DOHH2 (cell line): ENCODE data around the gene TSPAN1.

Experiments used
- H3F3A ChIP-seq: fragments of 200-600 bp; sonication (generic), shearing (Covaris generic); 2 replicates; pipeline ENCODE4 v1.6.0; 2016; ENCODE audit warnings: antibody characterized with exemption, mild to moderate bottlenecking; ENCODE audit not compliant: control insufficient read depth, insufficient read depth
- H3K27ac ChIP-seq: fragments of 200-600 bp; sonication (generic); 2 replicates; pipeline ENCODE4 v1.5.1; 2014; ENCODE audit warnings: low read depth, mild to moderate bottlenecking, low read length, moderate library complexity
- H3K27me3 ChIP-seq: fragments of 200-600 bp; sonication (generic); 2 replicates; pipeline ENCODE4 v1.6.1; 2014; ENCODE audit warnings: mild to moderate bottlenecking, low read length, mixed read lengths; ENCODE audit not compliant: control insufficient read depth
- H3K36me3 ChIP-seq: fragments of 200-600 bp; sonication (generic); 2 replicates; pipeline ENCODE4 v1.6.1; 2014; ENCODE audit warnings: mild to moderate bottlenecking, low read length, moderate library complexity, mixed read lengths; ENCODE audit not compliant: control insufficient read depth
- H3K4me1 ChIP-seq: fragments of 200-600 bp; sonication (generic); 2 replicates; pipeline ENCODE4 v1.6.1; 2014; ENCODE audit warnings: mild to moderate bottlenecking, low read length, mixed read lengths; ENCODE audit not compliant: control insufficient read depth
- H3K4me2 ChIP-seq: fragments of 200-600 bp; sonication (generic); 2 replicates; pipeline ENCODE4 v1.6.0; 2014; ENCODE audit warnings: mild to moderate bottlenecking, low read length, moderate library complexity
- H3K4me3 ChIP-seq: fragments of 200-600 bp; sonication (generic); 2 replicates; pipeline ENCODE4 v1.5.1; 2014; ENCODE audit warnings: mild to moderate bottlenecking, low read length, mixed read lengths
- H3K79me2 ChIP-seq: fragments of 200-600 bp; sonication (generic); 2 replicates; pipeline ENCODE4 v1.6.1; 2014; ENCODE audit warnings: mild to moderate bottlenecking, low read length, mixed read lengths; ENCODE audit not compliant: control insufficient read depth
- H3K9me2 ChIP-seq: fragments of 200-600 bp; sonication (generic); replicated peaks from 2 replicates; pipeline ENCODE4 v1.6.1; 2014; ENCODE audit warnings: mild to moderate bottlenecking, low read length, mixed read lengths; ENCODE audit not compliant: control insufficient read depth
- H3K9me3 ChIP-seq: fragments of 200-600 bp; sonication (generic); 2 replicates; pipeline ENCODE4 v1.6.1; 2014; ENCODE audit warnings: antibody characterized with exemption, low read length, mixed read lengths; ENCODE audit not compliant: control insufficient read depth, insufficient read depth
- H4K20me1 ChIP-seq: fragments of 200-600 bp; sonication (generic); 2 replicates; pipeline ENCODE4 v1.6.0; 2014; ENCODE audit warnings: low read depth, mild to moderate bottlenecking, antibody characterized with exemption, low read length, moderate library complexity; ENCODE audit not compliant: control insufficient read depth, insufficient read depth
- EZH2phosphoT487 ChIP-seq: fragments of 200-600 bp; sonication (generic); IDR thresholded peaks from 2 replicates; pipeline ENCODE4 v1.6.1; 2017; ENCODE audit warnings: borderline replicate concordance, mild to moderate bottlenecking, antibody characterized with exemption, low read length, moderate library complexity, mixed read lengths
- TF ChIP-seq, protein P1 (sequence below): fragments of 200-600 bp; sonication (generic); IDR thresholded peaks from one replicate; pipeline ENCODE4 v1.5.1; 2014; ENCODE audit warnings: antibody characterized with exemption, mild to moderate bottlenecking, low read depth, low read length; ENCODE audit not compliant: poor library complexity, severe bottlenecking

TSPAN1 gene

DNA sequence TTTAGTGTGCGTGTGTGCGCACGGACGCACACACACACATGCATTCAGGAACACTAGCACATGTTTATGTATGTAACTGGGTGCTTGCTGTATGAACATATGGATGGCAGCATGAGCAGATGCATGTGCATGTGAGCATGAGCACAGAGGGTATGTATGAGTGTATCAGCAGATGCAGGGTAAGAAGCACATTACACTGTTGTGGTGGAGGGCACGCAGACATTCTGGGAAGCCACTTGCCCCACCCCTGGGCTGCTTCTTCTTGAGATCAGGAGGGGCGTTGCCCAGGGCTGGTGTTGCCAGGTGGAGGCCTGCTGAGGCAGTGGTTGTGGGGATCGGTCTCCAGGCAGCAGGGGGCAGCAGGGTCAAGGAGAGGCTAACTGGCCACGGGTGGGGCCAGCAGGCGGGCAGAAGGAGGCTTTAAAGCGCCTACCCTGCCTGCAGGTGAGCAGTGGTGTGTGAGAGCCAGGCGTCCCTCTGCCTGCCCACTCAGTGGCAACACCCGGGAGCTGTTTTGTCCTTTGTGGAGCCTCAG lies 5.3 kb downstream of the TSPAN1 start:
- no peak overlapping the region for H3K4me2 ChIP-seq
- H3K27me3 ChIP-seq = no peaks in the 10 kb centered on the region
- no peaks in the 10 kb centered on the region for H3K36me3 ChIP-seq

DNA sequence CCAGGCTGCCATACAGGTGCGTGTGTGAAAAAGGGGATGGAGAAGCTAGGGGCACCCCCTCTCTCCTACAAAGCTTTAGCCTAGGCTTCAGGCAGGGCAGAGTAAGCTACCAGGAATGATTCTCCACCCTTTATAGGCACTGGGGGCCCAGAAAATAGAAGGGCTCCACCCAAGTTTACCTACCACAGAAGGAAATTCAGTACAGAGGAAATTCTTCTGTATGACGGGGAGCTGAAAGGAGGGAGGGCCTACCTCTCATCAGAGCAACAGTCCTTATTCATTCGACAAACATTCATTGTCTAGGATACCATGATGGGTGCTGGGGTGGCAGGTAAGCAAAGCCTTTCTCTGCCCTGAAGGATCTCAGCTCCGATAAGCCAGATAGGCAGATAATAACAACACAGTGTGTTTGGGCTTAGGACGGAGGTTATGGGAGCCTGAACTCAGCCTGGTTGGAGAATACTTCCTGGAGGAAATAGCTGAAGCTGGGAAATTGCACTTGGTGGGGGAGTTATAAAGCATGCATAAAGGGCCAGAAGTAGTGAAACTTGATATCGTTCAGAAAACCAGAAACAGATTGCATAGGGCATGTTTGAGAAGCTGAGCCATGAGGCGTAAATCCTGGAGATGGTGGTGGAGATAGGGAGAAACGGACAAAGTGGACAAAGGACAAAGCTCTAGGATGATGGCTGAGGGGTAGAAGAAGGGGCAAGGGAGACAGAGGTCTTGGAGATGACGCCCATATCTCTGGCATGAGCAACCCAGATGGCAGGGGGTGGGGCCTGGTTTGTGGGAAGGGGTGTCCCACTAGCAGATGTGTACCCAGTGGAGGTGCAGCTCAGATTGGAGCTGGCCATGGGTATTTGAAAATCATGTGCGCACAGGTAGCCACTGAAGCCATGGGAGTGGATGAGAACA lies 6.7 kb downstream of the TSPAN1 start:
- Histone ChIP-seq H3K9me2 (no peaks in the 10 kb centered on the region), H3K79me2 (no peaks in the 10 kb centered on the region), H3K4me3 (no peak overlapping the region), H3K4me1 (peaks cover 6% of the 10 kb centered on the region), H3K27me3 (no peaks in the 10 kb centered on the region), H3K36me3 (no peaks in the 10 kb centered on the region), H4K20me1 (no peaks in the 10 kb centered on the region), H3K4me2 (no peak overlapping the region), H3F3A (no peaks in the 10 kb centered on the region), H3K27ac (no peak overlapping the region), H3K9me3 (no peaks in the 10 kb centered on the region)
- no peak for TF ChIP-seq EZH2phosphoT487

More for the DNA sequence above, 5.3 kb downstream of the TSPAN1 start:
- H3K4me3 ChIP-seq = no peak overlapping the region
- TF ChIP-seq EZH2phosphoT487 = no peak
- TF ChIP-seq, protein P1, sequence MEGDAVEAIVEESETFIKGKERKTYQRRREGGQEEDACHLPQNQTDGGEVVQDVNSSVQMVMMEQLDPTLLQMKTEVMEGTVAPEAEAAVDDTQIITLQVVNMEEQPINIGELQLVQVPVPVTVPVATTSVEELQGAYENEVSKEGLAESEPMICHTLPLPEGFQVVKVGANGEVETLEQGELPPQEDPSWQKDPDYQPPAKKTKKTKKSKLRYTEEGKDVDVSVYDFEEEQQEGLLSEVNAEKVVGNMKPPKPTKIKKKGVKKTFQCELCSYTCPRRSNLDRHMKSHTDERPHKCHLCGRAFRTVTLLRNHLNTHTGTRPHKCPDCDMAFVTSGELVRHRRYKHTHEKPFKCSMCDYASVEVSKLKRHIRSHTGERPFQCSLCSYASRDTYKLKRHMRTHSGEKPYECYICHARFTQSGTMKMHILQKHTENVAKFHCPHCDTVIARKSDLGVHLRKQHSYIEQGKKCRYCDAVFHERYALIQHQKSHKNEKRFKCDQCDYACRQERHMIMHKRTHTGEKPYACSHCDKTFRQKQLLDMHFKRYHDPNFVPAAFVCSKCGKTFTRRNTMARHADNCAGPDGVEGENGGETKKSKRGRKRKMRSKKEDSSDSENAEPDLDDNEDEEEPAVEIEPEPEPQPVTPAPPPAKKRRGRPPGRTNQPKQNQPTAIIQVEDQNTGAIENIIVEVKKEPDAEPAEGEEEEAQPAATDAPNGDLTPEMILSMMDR = no peak
- H4K20me1 ChIP-seq = no peaks in the 10 kb centered on the region
- no peaks in the 10 kb centered on the region for H3K9me2 ChIP-seq
- H3K9me3 ChIP-seq = no peaks in the 10 kb centered on the region
- no peak overlapping the region for H3K27ac ChIP-seq
- H3F3A ChIP-seq = no peaks in the 10 kb centered on the region
- peaks cover 6% of the 10 kb centered on the region for H3K4me1 ChIP-seq
- no peaks in the 10 kb centered on the region for H3K79me2 ChIP-seq

- H3K9me3 ChIP-seq = no peaks in the 10 kb centered on the region
These were observed 8.4 kb downstream of the TSPAN1 start for GRCh38 chr1:46183079-46183847.

More at GRCh38 chr1:46183079-46183847, 8.4 kb downstream of the TSPAN1 start:
- Histone ChIP-seq H3K27me3 (no peaks in the 10 kb centered on the region), H3K4me1 (peaks cover 6% of the 10 kb centered on the region), H3K9me2 (no peaks in the 10 kb centered on the region), H3F3A (no peaks in the 10 kb centered on the region), H3K79me2 (no peaks in the 10 kb centered on the region), H3K27ac (no peak overlapping the region), H3K4me2 (no peak overlapping the region), H3K4me3 (no peak overlapping the region), H4K20me1 (no peaks in the 10 kb centered on the region), H3K36me3 (no peaks in the 10 kb centered on the region)
- TF ChIP-seq EZH2phosphoT487 = no peak
- TF ChIP-seq, protein P1 = no peak
